Uterus (tissue), 2 donors: ENCODE results near the gene NKD2.

Experiments used
- POLR2A ChIP-seq, 2 donors: fragments of 450-650 bp; IDR thresholded peaks; one replicate each; pipeline ENCODE4 v1.6.1; 2016; ENCODE audit warnings: antibody characterized with exemption in 2 of 2, mild to moderate bottlenecking in 1 of 2, moderate library complexity in 1 of 2
- TF ChIP-seq, protein P1 (sequence below), 4 experiments: fragments of 200-600 bp in 2 of 4; fragments of 450-650 bp in 2 of 4; sonication (generic) in 2 of 4; IDR thresholded peaks; one replicate each; pipeline ENCODE4 v1.5.1; 2016 to 2019; ENCODE audit warnings: antibody characterized with exemption in 4 of 4, mild to moderate bottlenecking in 2 of 4, moderate library complexity in 1 of 4

GRCh38 chr5:963673-964531 lies 44.7 kb upstream of the NKD2 start:
- TF ChIP-seq, protein P1, sequence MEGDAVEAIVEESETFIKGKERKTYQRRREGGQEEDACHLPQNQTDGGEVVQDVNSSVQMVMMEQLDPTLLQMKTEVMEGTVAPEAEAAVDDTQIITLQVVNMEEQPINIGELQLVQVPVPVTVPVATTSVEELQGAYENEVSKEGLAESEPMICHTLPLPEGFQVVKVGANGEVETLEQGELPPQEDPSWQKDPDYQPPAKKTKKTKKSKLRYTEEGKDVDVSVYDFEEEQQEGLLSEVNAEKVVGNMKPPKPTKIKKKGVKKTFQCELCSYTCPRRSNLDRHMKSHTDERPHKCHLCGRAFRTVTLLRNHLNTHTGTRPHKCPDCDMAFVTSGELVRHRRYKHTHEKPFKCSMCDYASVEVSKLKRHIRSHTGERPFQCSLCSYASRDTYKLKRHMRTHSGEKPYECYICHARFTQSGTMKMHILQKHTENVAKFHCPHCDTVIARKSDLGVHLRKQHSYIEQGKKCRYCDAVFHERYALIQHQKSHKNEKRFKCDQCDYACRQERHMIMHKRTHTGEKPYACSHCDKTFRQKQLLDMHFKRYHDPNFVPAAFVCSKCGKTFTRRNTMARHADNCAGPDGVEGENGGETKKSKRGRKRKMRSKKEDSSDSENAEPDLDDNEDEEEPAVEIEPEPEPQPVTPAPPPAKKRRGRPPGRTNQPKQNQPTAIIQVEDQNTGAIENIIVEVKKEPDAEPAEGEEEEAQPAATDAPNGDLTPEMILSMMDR (IDR thresholded peaks at IDR 0.05): no peak
- no peak for TF ChIP-seq POLR2A (IDR thresholded peaks at IDR 0.05)
